GM12875 (cell line): ENCODE results near the gene MLKL.
"Not testable (repeated sequence)": the region's sequence is repeated elsewhere in the genome, so short reads cannot be mapped to it uniquely, and the experiment has no call there.

Source experiments
- H3K4me3 ChIP-seq: one replicate; pipeline ENCODE4 v1.5.1; 2011; ENCODE audit warnings: low read depth, low read length, control low read depth
- CTCF ChIP-seq: IDR thresholded peaks from 2 replicates; pipeline ENCODE4 v1.5.1; 2011; ENCODE audit warnings: low read depth, mild to moderate bottlenecking, control low read depth, inconsistent platforms, low read length, moderate library complexity, borderline replicate concordance; ENCODE audit not compliant: insufficient read depth

The MLKL gene

GRCh38 chr16:74724820-74725549 lies 24.3 kb upstream of the MLKL start:
- no peak overlapping the region for H3K4me3 ChIP-seq
- 0 out of 2 replicates have a peak, but pooled peaks have one; percentile 14 for TF ChIP-seq CTCF

GRCh38 chr16:74723256-74723655 lies 22.6 kb upstream of the MLKL start:
- no peak for TF ChIP-seq CTCF
- H3K4me3 ChIP-seq: no peak overlapping the region

- not testable (repeated sequence) for H3K4me3 ChIP-seq
These were observed 21.5 kb upstream of the MLKL start for GRCh38 chr16:74722156-74722555.

- TF ChIP-seq CTCF: no peak
These were observed 21.1 kb upstream of the MLKL start for GRCh38 chr16:74721716-74722115.

GRCh38 chr16:74720579-74720978 lies 19.9 kb upstream of the MLKL start:
- TF ChIP-seq CTCF: no peak
- H3K4me3 ChIP-seq: no peak overlapping the region

More at GRCh38 chr16:74721716-74722115, 21.1 kb upstream of the MLKL start:
- no peak overlapping the region for H3K4me3 ChIP-seq

GRCh38 chr16:74718741-74719610 lies 18.3 kb upstream of the MLKL start:
- TF ChIP-seq CTCF: no peak
- H3K4me3 ChIP-seq: no peak overlapping the region

GRCh38 chr16:74718140-74718539 lies 17.5 kb upstream of the MLKL start:
- no peak overlapping the region for H3K4me3 ChIP-seq
- TF ChIP-seq CTCF: no peak
